Stomach smooth muscle (tissue), 2 donors: ENCODE measurements around the gene KLHL29.
A peak's percentile ranks its signal among the peaks of the same experiment; 100 is the strongest.

Source experiments
- H3K27ac ChIP-seq: one replicate; pipeline ENCODE4 v1.7.0; 2013; ENCODE audit warnings: mild to moderate bottlenecking, low read length, inconsistent platforms
- H3K27me3 ChIP-seq, 2 donors: one replicate each; pipeline ENCODE4 v1.7.0; 2013; ENCODE audit warnings: low read length in 2 of 2; ENCODE audit not compliant: insufficient read depth in 2 of 2, control insufficient read depth in 1 of 2
- H3K36me3 ChIP-seq, 2 donors: one replicate each; pipeline ENCODE4 v1.7.0; 2013; ENCODE audit warnings: low read length in 2 of 2; ENCODE audit not compliant: control insufficient read depth in 2 of 2, insufficient read depth in 2 of 2
- H3K4me1 ChIP-seq: one replicate; pipeline ENCODE4 v1.7.0; 2013; ENCODE audit warnings: low read length; ENCODE audit not compliant: control insufficient read depth, insufficient read depth
- H3K4me3 ChIP-seq, 2 donors: one replicate each; pipeline ENCODE4 v1.7.0; 2013; ENCODE audit warnings: low read length in 2 of 2
- H3K9ac ChIP-seq, 2 donors: one replicate each; pipeline ENCODE4 v1.7.0; 2013; ENCODE audit warnings: low read length in 2 of 2, mild to moderate bottlenecking in 1 of 2
- H3K9me3 ChIP-seq, 2 donors: one replicate each; pipeline ENCODE4 v1.7.0; 2013; ENCODE audit warnings: low read length in 2 of 2; ENCODE audit not compliant: control insufficient read depth in 2 of 2
- donor health status: healthy.
- donor health status: Pancreatic carcinoma.

Gene KLHL29

DNA sequence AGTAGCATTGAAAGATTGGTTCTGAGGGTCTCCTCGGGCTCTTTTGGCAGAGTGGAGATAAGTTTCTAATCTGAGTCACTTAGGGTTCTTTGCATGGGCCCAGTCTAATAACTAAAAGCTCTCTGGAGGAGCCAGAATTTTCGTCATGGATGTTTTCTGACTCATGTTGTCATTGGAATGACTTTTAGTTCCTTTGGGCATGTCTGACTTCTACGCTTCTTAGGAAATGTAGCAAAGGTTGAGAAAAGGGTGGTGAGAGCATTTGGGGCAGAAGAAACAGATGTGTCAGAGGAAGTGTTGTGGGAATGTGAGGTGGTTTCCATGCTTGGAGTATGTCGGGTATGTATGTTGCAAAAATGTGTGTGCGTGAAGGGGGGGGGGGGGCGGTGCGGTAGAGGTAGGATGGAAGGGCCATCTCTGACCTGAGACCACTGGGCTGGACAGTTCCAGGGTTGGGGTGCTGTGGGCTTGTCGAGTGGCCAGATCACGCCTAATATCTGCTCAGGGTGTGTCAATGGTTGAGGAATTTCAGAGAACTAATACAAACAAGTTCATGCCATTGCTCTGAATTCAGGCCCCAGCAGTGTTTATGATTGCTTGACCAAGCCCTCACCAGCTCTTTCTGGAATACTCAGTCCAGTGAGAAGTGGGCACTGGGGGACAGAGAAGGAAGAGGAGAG is 26.9 kb downstream of the KLHL29 start:
- Histone ChIP-seq H3K9me3 (no peaks in the 10 kb centered on the region), H3K4me1 (peaks cover 36% of the 10 kb centered on the region), H3K27ac (no peak overlapping the region), H3K9ac (no peak overlapping the region), H3K4me3 (no peak overlapping the region), H3K36me3 (no peaks in the 10 kb centered on the region), H3K27me3 (no peaks in the 10 kb centered on the region)

DNA sequence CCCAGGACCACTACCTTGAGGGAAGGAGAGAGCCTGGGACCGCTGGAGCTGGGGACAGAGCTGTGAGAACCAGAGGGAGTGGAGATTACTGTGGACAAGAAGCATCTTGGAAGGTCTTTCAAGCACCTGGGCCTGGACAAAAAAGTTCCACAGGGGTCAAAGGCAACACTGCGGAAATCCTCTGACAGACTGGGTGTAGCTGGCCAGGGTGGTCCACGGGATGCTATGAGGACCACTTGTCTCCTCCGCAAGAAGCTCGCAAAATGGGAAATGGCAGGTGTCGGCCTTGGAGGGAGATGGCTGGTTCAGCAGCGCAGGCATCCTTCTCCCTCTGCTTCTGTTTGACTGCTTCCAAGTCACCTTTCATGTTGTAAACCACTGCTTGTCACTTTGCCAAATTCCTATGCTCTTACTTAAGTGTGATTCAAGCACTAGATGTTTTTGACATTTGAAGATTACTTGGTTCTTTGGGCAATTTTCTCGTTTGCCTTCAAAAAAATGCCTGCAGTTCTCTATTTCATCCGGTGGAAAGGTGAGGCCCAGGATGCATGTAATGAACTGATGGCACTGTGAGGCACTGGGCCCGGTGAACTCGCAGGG is 27.7 kb downstream of the KLHL29 start:
- Histone ChIP-seq H3K4me3 (no peak overlapping the region), H3K27ac (no peak overlapping the region), H3K27me3 (no peaks in the 10 kb centered on the region), H3K36me3 (no peaks in the 10 kb centered on the region), H3K9me3 (no peaks in the 10 kb centered on the region), H3K4me1 (peaks cover 43% of the 10 kb centered on the region), H3K9ac (no peak overlapping the region)

DNA sequence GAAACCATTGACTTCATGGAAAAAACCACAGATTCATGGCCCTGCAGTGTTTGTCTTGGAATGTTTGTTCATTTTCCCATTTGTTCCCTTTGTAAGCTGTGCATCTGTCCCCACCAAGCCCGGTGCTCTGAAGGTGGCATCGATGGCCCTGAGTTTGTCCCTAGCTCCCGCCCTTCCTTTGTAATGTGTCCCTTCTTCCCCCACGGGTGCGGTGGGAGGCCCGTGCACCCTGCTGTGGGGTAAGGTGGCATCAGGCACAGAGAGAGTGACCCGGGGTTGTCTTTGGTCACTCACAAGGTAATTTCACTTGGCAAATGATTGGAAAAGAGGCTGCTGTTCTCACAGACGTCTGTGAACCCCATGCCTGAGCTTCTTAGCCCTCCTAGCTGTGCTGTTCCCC is 28.7 kb downstream of the KLHL29 start:
- no peak overlapping the region for H3K4me3 ChIP-seq
- no peaks in the 10 kb centered on the region for H3K9me3 ChIP-seq
- H3K4me1 ChIP-seq, result peaks cover 53% of the 10 kb centered on the region
- H3K27ac ChIP-seq, result no peak overlapping the region
- no peaks in the 10 kb centered on the region for H3K36me3 ChIP-seq
- H3K9ac ChIP-seq, result no peak overlapping the region
- no peaks in the 10 kb centered on the region for H3K27me3 ChIP-seq

DNA sequence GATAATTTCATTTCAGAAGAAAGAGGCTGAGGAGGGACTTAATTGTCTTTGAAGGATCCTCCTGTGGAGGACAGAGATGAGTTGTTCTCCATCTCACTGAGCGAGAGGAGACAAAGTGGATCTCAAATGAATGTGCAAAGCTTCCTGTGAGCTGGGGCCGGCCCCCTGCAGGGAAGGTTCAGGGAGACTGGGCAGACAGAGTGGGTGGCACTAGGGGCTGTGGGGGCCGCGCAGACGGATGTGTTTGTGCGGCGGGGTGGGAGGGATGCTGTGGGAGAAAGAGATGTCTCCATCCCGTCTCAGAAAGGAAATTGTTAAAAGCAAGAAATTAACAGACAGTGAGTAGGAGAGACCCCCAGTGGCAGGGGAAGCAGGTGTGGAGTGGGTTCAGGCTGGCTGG is 29.1 kb downstream of the KLHL29 start:
- Histone ChIP-seq H3K4me1 (peaks cover 58% of the 10 kb centered on the region), H3K27ac (no peak overlapping the region), H3K36me3 (no peaks in the 10 kb centered on the region), H3K9me3 (no peaks in the 10 kb centered on the region), H3K9ac (no peak overlapping the region), H3K4me3 (no peak overlapping the region), H3K27me3 (no peaks in the 10 kb centered on the region)

DNA sequence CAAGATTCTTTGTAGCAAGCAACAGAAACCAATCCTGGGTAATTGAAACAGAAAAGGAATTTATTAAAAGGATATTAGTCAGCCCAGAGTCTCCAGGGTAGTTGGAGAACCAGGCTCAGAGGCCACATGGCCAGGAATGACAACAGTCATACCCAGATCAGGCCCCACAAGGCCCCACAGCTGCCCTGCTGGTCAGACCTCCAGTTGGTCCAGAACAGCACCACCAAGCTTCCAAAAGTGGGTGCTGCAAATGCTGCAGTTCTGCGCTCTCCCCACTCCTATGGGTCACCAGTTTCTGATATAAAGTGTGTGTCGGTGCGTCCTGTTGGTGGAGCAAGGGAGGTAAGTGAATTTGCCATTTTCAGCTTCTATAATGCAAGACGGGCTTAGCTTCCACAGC is 29.9 kb downstream of the KLHL29 start:
- Histone ChIP-seq H3K27ac (no peak overlapping the region), H3K36me3 (no peaks in the 10 kb centered on the region), H3K4me3 (no peak overlapping the region), H3K27me3 (no peaks in the 10 kb centered on the region), H3K9me3 (no peaks in the 10 kb centered on the region), H3K9ac (no peak overlapping the region), H3K4me1 (peaks cover 66% of the 10 kb centered on the region)

DNA sequence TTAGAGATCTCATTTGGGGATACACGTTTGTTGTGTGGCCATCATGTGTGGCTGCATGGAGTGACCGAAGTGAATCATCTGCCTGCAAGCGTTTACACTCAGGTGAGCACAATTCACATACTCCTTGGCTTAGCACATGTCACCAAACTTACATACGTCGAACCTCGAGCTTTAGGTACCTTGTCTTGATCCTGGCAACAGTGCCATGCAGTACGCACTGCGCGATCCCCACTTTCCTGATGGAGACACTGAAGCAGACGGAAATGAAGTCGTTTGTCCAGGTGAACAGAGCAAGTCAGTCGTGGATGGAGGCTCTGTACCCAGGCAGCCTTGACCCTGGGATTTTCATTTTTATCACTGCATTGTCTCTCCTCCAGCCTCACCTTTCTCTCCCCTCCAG is 32.3 kb downstream of the KLHL29 start:
- peaks cover 79% of the 10 kb centered on the region for H3K4me1 ChIP-seq
- no peaks in the 10 kb centered on the region for H3K9me3 ChIP-seq
- peak overlapping the region in 1 of 2 donors; percentile 29 for H3K9ac ChIP-seq
- H3K27ac ChIP-seq, result peak overlapping the region; percentile 86
- H3K27me3 ChIP-seq, result no peaks in the 10 kb centered on the region
- no peak overlapping the region for H3K4me3 ChIP-seq
- no peaks in the 10 kb centered on the region for H3K36me3 ChIP-seq

DNA sequence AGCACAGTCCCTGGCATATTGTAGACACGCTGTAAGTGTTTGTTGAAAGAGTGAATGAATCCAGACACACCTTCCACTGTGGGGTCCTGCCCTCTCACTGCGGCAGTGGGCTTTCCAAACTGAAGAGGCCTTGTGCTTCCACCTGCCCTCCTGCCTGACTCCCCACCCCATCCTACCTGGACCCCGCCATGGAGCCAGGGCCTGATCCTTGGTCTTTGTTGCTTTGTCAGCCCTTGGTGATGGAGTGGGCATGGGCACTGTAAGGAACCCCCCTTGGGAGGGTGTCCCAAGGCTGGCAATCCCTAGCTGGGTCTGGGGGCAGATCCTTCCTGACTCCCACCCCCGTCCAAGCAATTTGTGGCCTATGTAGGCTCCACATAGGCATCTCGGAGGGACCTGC is 33.1 kb downstream of the KLHL29 start:
- Histone ChIP-seq H3K9me3 (no peaks in the 10 kb centered on the region), H3K4me1 (peaks cover 82% of the 10 kb centered on the region), H3K27me3 (no peaks in the 10 kb centered on the region), H3K36me3 (no peaks in the 10 kb centered on the region), H3K9ac (peak overlapping the region; percentile 29 to 60), H3K27ac (peak overlapping the region; percentile 86), H3K4me3 (peak overlapping the region in 1 of 2 donors; percentile 29)

DNA sequence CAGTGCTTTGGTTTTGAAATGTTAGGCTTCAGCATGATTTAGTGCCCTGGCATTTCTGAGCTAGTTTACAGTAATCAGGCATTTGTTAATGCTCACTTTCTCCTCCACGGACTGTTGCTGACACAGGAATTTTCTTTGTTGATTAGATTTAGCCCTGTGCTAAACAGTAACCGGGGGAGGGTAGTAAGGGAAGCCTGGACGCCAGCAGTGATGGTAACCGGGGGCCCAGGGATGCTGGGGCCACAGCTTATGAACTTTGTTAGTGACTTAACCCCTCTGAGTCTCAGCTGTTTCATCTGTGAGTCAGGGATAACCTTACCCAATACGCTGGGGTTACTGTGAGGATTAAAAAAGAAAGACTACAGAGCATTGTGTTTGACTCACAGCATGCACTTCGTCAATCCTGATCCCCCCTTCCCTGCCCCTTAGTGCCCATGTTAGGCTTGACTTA is 33.5 kb downstream of the KLHL29 start:
- Histone ChIP-seq H3K36me3 (no peaks in the 10 kb centered on the region), H3K4me1 (peaks cover 86% of the 10 kb centered on the region), H3K9me3 (no peaks in the 10 kb centered on the region), H3K9ac (peak overlapping the region; percentile 36 to 60), H3K27me3 (no peaks in the 10 kb centered on the region), H3K4me3 (peak overlapping the region; percentile 2 to 29), H3K27ac (peak overlapping the region; percentile 86)

DNA sequence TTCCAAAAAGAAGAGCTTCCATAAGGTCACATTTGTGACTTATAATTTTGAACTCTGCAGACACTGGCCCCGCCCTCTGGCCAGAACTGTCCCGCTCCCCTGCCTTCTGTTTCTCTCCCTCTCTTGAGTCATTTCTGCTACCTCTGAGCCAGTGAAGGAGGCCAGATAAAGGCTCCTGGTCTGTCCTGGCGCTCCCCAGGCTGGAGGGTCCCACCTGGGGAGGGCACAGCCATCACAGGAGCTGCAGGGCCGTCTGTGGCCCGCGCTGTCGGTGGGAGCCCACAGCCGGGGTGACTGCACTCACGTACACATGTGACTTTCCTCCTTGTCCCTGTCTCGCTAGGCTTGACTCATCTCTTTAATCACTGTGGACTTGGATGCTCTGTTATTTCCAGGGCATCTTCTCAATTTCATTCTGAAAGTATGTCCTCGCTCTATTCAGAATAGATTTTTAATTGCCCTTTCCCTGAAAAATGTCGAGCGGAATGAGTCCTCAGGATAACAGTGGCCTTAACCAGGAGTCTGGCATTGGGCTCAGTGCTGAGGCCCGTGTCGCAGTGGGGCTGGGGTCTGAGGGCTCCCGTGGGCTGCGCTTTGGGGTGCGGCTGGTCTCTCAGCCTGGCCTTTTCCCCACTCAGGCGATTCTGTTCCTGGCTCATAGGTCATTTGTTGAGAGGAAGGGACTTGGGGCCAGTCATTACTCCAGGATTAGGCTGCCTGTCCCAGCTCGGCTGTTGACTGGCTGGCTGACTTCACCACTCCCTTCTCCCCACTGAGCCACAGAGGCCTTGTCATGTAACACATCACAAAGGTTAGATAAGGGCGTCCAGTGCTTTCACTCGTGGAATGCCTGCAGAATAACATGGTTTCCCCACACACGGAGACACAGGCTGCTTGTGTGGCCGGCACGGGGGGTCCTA is 34.5 kb downstream of the KLHL29 start:
- H3K4me1 ChIP-seq, result peaks cover 78% of the 10 kb centered on the region
- H3K9ac ChIP-seq, result peak overlapping the region in 1 of 2 donors; percentile 36
- peak overlapping the region in 1 of 2 donors; percentile 8 for H3K4me3 ChIP-seq
- H3K9me3 ChIP-seq, result no peaks in the 10 kb centered on the region
- H3K36me3 ChIP-seq, result no peaks in the 10 kb centered on the region
- H3K27ac ChIP-seq, result peak overlapping the region; percentile 86
- no peaks in the 10 kb centered on the region for H3K27me3 ChIP-seq

DNA sequence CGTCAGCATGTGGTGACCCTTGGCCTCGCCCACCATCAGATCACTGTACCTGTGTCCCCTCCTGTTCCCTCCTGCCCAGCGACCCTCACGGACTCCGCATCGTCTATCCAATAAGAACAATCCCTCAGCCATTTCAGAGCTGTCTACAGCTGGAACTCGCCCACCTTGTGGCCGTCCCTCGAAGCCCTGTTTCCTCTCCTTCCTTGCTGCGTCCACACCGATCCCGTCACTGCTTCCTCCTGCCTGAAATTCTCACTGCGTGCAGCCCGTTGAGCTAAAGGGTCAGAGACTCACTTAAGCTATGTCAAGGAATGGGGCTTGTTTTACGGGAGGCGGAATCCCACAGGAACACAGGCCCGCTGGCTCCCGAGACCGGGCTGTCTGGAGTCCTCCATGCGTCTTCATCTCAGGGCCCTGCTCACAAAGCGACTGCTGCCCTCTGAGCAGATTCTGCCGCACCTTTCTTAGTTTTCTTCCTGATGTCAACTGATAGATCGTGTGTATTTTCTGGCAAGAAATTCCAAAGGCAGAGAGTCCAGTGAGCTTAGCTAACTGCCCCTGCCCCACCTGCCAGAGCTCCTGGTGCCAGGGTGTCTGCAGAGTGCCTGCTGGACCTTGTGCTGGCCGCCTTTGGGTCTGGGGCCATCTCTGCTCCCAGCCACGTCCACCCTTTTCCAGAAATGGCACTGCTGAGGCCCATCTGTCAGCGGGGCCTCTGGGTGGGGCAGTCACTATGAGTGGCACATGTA is 35.3 kb downstream of the KLHL29 start:
- no peaks in the 10 kb centered on the region for H3K27me3 ChIP-seq
- H3K27ac ChIP-seq, result no peak overlapping the region
- H3K9me3 ChIP-seq, result no peaks in the 10 kb centered on the region
- peaks cover 74% of the 10 kb centered on the region for H3K4me1 ChIP-seq
- H3K9ac ChIP-seq, result no peak overlapping the region
- H3K36me3 ChIP-seq, result no peaks in the 10 kb centered on the region
- H3K4me3 ChIP-seq, result no peak overlapping the region
